ENCODE results near the gene LRRK2.

- no peak for TF ChIP-seq POLR2A (IDR thresholded peaks at IDR 0.05; ENCODE audit: low read depth, low read length)
- no peak for TF ChIP-seq POLR2AphosphoS5 (IDR thresholded peaks at IDR 0.05; ENCODE audit: low read depth, low read length)
Measured at GRCh38 chr12:40327535-40327934, 102.7 kb downstream of the LRRK2 start.

All from GM12891 (cell line).